Measurements from ENCODE around the gene TPO.

Gene TPO

DNA sequence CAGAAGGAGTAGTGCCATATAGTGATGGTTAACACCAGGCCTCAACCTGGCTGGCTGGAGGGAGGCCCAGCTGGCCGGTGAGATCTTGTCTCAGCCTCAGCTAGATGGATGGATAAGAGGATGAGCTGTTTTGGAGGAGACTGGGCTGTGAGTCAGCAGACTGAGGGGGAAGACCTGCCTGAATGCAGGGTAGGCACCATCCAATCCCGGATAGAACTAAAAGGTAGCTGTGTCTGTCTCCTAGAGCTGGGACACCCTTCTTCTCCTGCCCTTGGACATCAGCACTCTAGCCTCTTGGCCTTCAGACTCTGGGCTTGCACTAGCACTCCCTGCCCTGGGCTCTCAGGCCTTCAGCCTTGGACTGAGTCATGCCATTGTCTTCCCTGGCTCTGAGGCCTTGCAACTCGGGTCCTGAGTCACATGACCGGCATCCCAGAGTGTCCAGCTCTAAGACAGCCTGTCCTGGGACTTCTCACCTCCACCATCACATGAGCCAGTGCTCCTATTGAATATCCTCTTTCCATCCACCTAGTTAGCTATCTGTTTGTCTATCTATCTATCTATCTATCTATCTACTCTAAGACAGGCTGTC is 131.3 kb downstream of the TPO start:
- Histone ChIP-seq H3K4me3 (ENCODE audit: low read depth, low read length) (no peak overlapping the region), H3K27me3 (no peaks in the 10 kb centered on the region), H3K9me3 (no peaks in the 10 kb centered on the region), H3K36me3 (no peaks in the 10 kb centered on the region), H3K4me1 (peaks cover 8% of the 10 kb centered on the region; the same call in 1 of the 2 replicates)
- TF ChIP-seq, protein P1, sequence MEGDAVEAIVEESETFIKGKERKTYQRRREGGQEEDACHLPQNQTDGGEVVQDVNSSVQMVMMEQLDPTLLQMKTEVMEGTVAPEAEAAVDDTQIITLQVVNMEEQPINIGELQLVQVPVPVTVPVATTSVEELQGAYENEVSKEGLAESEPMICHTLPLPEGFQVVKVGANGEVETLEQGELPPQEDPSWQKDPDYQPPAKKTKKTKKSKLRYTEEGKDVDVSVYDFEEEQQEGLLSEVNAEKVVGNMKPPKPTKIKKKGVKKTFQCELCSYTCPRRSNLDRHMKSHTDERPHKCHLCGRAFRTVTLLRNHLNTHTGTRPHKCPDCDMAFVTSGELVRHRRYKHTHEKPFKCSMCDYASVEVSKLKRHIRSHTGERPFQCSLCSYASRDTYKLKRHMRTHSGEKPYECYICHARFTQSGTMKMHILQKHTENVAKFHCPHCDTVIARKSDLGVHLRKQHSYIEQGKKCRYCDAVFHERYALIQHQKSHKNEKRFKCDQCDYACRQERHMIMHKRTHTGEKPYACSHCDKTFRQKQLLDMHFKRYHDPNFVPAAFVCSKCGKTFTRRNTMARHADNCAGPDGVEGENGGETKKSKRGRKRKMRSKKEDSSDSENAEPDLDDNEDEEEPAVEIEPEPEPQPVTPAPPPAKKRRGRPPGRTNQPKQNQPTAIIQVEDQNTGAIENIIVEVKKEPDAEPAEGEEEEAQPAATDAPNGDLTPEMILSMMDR (IDR thresholded peaks at IDR 0.05; ENCODE audit: low read depth, low read length): no peak
- DNase-seq: no peak

DNA sequence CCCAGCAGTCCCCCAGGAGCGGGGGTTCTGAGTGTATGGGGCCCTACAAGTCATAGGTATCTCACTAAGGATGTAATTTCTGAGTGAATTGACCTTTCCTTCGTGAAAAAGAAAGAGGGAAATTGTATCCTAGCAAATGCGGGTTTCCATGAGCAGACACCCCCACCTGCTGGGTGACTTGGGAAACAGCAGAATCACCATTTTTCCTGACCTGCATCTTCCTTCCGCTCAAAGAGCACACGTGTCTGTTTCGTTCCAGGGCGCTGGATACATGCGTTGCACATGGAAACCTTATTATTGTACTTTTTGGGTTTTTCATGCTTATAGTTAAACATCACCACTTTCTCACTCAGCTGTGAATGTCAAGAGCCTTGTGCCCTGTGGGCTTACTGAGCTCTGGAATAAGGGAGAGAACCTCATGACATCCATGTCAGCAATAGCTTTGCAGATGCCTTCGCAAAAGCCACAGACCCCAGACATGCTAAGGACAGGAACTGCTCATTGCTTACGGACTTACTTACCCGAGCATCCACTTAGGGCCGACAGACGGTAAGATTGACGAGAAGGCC is 132.8 kb downstream of the TPO start:
- Histone ChIP-seq H3K4me1 (peaks cover 8% of the 10 kb centered on the region; the same call in 1 of the 2 replicates), H3K4me3 (ENCODE audit: low read depth, low read length) (no peak overlapping the region), H3K27me3 (no peaks in the 10 kb centered on the region), H3K9me3 (no peaks in the 10 kb centered on the region), H3K36me3 (no peaks in the 10 kb centered on the region)
- peak; percentile 42 for DNase-seq
- TF ChIP-seq, protein P1 (IDR thresholded peaks at IDR 0.05; ENCODE audit: low read depth, low read length): peak; percentile 76

DNA sequence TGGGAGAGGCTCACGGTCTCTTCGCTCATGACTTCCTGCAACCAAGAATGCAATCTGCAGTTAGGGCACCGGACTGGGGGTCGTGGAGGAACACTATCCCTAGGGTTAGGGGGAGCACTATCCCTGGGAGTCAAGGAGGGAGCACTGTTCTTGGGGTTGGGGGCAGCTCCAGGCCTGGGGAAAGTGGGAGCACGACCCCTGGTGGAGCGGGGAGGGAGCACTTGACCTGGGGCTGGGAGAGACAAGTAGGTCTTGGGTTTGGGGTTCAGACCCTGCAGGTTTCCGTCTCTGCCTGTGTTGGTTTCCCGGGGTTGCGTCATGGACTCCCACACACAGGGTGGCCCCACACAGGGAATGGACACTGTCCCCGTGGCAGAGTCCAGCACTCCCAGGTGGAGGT is 133.6 kb downstream of the TPO start:
- no peaks in the 10 kb centered on the region for H3K36me3 ChIP-seq
- no peaks in the 10 kb centered on the region for H3K27me3 ChIP-seq
- no peak overlapping the region for H3K4me3 ChIP-seq (ENCODE audit: low read depth, low read length)
- no peaks in the 10 kb centered on the region for H3K9me3 ChIP-seq
- TF ChIP-seq, protein P1 (IDR thresholded peaks at IDR 0.05; ENCODE audit: low read depth, low read length): peak; percentile 31
- DNase-seq: no peak
- H3K4me1 ChIP-seq: peaks cover 5% of the 10 kb centered on the region; the same call in 1 of the 2 replicates

DNA sequence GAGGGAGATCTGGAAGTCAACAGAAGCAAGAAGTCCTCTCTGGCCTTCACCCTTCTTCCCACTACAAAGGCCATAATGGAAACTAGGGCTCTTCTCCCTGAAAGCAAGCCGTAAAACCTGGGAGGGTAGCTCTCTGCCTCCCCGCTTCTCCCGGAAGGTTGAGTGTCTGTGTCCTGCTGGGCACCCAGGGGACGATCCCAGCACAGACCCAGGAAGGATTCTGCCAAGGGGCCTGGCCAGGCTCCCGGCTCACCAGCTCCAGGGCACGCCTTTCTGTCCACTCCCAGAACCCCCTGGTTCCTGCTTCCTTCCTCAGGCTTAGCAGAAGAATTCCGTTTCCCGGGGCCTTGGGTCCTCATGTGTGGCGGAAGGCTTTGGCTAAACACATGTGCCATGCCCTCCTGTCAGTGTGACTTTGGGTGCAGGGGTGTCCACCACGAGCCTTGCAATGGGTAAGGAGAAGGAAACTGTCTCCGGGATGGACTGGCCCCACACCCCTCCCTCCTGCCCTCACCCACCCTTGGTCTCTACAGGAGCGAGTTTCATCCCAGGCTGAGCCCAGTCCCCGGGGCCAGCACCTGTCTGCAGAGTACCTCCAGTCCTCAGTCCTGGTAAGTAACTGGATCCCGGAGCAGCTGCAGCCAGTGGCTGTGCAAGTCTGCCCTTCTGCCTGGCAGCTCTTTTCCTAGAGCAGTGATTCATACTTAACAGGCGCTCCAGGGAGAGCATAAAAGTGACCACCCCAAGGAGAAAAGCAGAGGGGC is 135.8 kb downstream of the TPO start:
- Histone ChIP-seq H3K4me1 (no peaks in the 10 kb centered on the region), H3K9me3 (no peaks in the 10 kb centered on the region), H3K4me3 (ENCODE audit: low read depth, low read length) (no peak overlapping the region), H3K27me3 (no peaks in the 10 kb centered on the region), H3K36me3 (no peaks in the 10 kb centered on the region)
- TF ChIP-seq, protein P1 (IDR thresholded peaks at IDR 0.05; ENCODE audit: low read depth, low read length): no peak
- no peak for DNase-seq

DNA sequence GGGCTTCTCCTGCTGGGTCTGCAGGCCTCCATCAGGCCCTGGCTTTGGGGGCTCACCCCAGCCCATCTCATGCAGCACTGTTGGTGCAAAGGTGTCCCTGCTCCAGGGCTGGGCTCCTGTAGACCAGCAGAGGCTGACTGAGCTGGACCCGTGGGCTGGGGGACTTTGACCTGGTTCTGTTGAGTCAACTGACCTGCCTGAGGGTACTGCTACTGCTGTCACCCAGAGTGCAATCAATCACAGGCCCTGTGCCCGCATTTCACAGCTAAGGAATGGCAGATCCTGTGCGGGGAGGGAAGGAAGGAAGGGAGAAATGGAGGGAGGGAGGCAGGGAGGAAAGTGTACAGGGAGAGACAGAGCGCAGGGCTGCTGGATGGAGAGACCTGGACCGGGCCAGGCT is 136.8 kb downstream of the TPO start:
- DNase-seq: no peak
- no peaks in the 10 kb centered on the region for H3K27me3 ChIP-seq

More for the DNA sequence above, 136.8 kb downstream of the TPO start:
- Histone ChIP-seq H3K36me3 (no peaks in the 10 kb centered on the region), H3K9me3 (no peaks in the 10 kb centered on the region), H3K4me3 (ENCODE audit: low read depth, low read length) (no peak overlapping the region), H3K4me1 (no peaks in the 10 kb centered on the region)
- TF ChIP-seq, protein P1 (IDR thresholded peaks at IDR 0.05; ENCODE audit: low read depth, low read length): no peak
